GM23338 (cell line): ENCODE results near the gene CELA2B. TPM values are rescaled to one million over a fixed set of nuclear protein-coding genes. Genes with fewer than 3 reads are reported as not detected.
A peak's percentile ranks its signal among the peaks of the same experiment; 100 is the strongest.

Experiments
- ATAC-seq: fragments of 200-7000 bp; cut with Tn5 transposase; 3 replicates; pipeline ENCODE4 v1.9.1; 2020
- DNase-seq: peaks from one replicate; pipeline ENCODE4 v3.0.0-alpha.2; 2015; ENCODE audit warnings: low spot score
- H2AFZ ChIP-seq: fragments of 200-600 bp; sonication (generic); 2 replicates; pipeline ENCODE4 v1.8.0; 2016; ENCODE audit warnings: antibody characterized with exemption, mild to moderate bottlenecking, moderate library complexity
- H3F3A ChIP-seq: fragments of 200-600 bp; sonication (generic); replicated peaks from 2 replicates; pipeline ENCODE4 v1.8.0; 2017; ENCODE audit warnings: antibody characterized with exemption, mixed run types, low read depth
- H3K27ac ChIP-seq: fragments of 200-600 bp; sonication (generic); 2 replicates; pipeline ENCODE4 v1.6.1; 2016; ENCODE audit warnings: low read depth
- H3K27me3 ChIP-seq: fragments of 200-600 bp; sonication (generic); 2 replicates; pipeline ENCODE4 v1.8.0; 2016; ENCODE audit warnings: mild to moderate bottlenecking, mixed run types, moderate library complexity; ENCODE audit not compliant: insufficient read depth
- H3K36me3 ChIP-seq: fragments of 200-600 bp; sonication (generic); 2 replicates; pipeline ENCODE4 v1.8.0; 2016; ENCODE audit warnings: mild to moderate bottlenecking; ENCODE audit not compliant: insufficient read depth
- H3K4me1 ChIP-seq: fragments of 200-600 bp; sonication (generic); 2 replicates; pipeline ENCODE4 v1.8.0; 2016; ENCODE audit warnings: mild to moderate bottlenecking, moderate library complexity; ENCODE audit not compliant: insufficient read depth
- H3K4me2 ChIP-seq: fragments of 200-600 bp; sonication (generic); 2 replicates; pipeline ENCODE4 v1.7.1; 2017; ENCODE audit warnings: mixed run types
- H3K4me3 ChIP-seq: fragments of 200-600 bp; sonication (generic); 2 replicates; pipeline ENCODE4 v1.6.1; 2016; ENCODE audit warnings: mixed run types
- H3K79me2 ChIP-seq: fragments of 200-600 bp; sonication (generic); replicated peaks from 2 replicates; pipeline ENCODE4 v1.8.0; 2017; ENCODE audit warnings: mild to moderate bottlenecking; ENCODE audit not compliant: insufficient read depth
- H3K9me2 ChIP-seq: fragments of 200-600 bp; sonication (generic); 2 replicates; pipeline ENCODE4 v1.8.0; 2017; ENCODE audit not compliant: insufficient read depth
- H4K20me1 ChIP-seq: fragments of 200-600 bp; sonication (generic); replicated peaks from 2 replicates; pipeline ENCODE4 v1.8.0; 2017; ENCODE audit warnings: mild to moderate bottlenecking; ENCODE audit not compliant: insufficient read depth
- H3K27ac Mint-ChIP-seq: 2 replicates; pipeline ENCODE4 v1.8.0; 2020; ENCODE audit warnings: inconsistent platforms, mild to moderate bottlenecking, moderate library complexity, mixed read lengths
- H3K27me3 Mint-ChIP-seq: 3 replicates; pipeline ENCODE4 v1.8.0; 2022; ENCODE audit warnings: low read depth, mild to moderate bottlenecking, moderate library complexity, mixed read lengths, inconsistent platforms; ENCODE audit not compliant: insufficient read depth, poor library complexity
- H3K36me3 Mint-ChIP-seq: 3 replicates; pipeline ENCODE4 v1.8.0; 2021; ENCODE audit warnings: low read depth, mild to moderate bottlenecking, inconsistent platforms, moderate library complexity, mixed read lengths
- H3K4me1 Mint-ChIP-seq: 3 replicates; pipeline ENCODE4 v1.8.0; 2020; ENCODE audit warnings: mild to moderate bottlenecking, inconsistent platforms, mixed read lengths
- H3K4me3 Mint-ChIP-seq: 3 replicates; pipeline ENCODE4 v1.8.0; 2021; ENCODE audit warnings: moderate library complexity, mild to moderate bottlenecking, inconsistent platforms, mixed read lengths
- H3K9me3 Mint-ChIP-seq: 3 replicates; pipeline ENCODE4 v1.8.0; 2020; ENCODE audit warnings: moderate library complexity, mild to moderate bottlenecking, inconsistent platforms, mixed read lengths
- CREB1 ChIP-seq: fragments of 250-450 bp; sonication (Bioruptor Pico); IDR thresholded peaks from 2 replicates; pipeline ENCODE4 v1.5.0; 2020; ENCODE audit warnings: low read depth, mild to moderate bottlenecking, moderate library complexity
- EZH2 ChIP-seq: fragments of 200-600 bp; sonication (generic); IDR thresholded peaks from one replicate; pipeline ENCODE4 v1.8.0; 2017; ENCODE audit warnings: antibody characterized with exemption, mild to moderate bottlenecking, low read depth; ENCODE audit not compliant: unreplicated experiment
- EZH2phosphoT487 ChIP-seq: fragments of 200-600 bp; sonication (generic); IDR thresholded peaks from one replicate; pipeline ENCODE4 v1.8.1; 2018; ENCODE audit warnings: antibody characterized with exemption; ENCODE audit not compliant: unreplicated experiment
- JUNB ChIP-seq: IDR thresholded peaks from one replicate; pipeline ENCODE4 v1.6.1; 2016; ENCODE audit warnings: antibody characterized with exemption; ENCODE audit not compliant: unreplicated experiment
- NANOG ChIP-seq: IDR thresholded peaks from 2 replicates; pipeline ENCODE4 v1.6.1; 2016; ENCODE audit warnings: antibody characterized with exemption, borderline replicate concordance
- POLR2AphosphoS5 ChIP-seq: IDR thresholded peaks from 2 replicates; pipeline ENCODE4 v1.6.1; 2016; ENCODE audit warnings: antibody characterized with exemption, low read depth
- STAT1 ChIP-seq: IDR thresholded peaks from one replicate; pipeline ENCODE4 v1.6.1; 2016; ENCODE audit warnings: antibody characterized with exemption; ENCODE audit not compliant: unreplicated experiment
- ZNF114 ChIP-seq: fragments of 250-450 bp; sonication (Bioruptor Pico); IDR thresholded peaks from 2 replicates; pipeline ENCODE4 v1.5.0; 2020; ENCODE audit warnings: mild to moderate bottlenecking, moderate library complexity
- ZNF331 ChIP-seq: fragments of 250-450 bp; sonication (Bioruptor Pico); IDR thresholded peaks from 2 replicates; pipeline ENCODE4 v1.5.0; 2020; ENCODE audit warnings: low read depth, mild to moderate bottlenecking, moderate library complexity
- polyA plus RNA-seq: library from polyadenylated mRNA; unstranded; fragments of >200 nt; fragmentation: Nextera tagmentation; extraction: Ambion mirVana; gene quantifications from 2 replicates; pipeline ENCODE4 v1.2.1, GENCODE V29; 2016
- total RNA-seq: library from RNA; depleted of rRNA; stranded (reverse); fragments of >200 nt; shearing (Covaris generic); gene quantifications from 2 replicates; pipeline ENCODE4 v1.2.3, GENCODE V29; 2014
- TF ChIP-seq, protein P1 (sequence below): fragments of 250-450 bp; sonication (Bioruptor Pico); IDR thresholded peaks from 2 replicates; pipeline ENCODE4 v1.5.0; 2020; ENCODE audit warnings: mild to moderate bottlenecking, moderate library complexity
- TF ChIP-seq, protein P2 (sequence below), 2 experiments: fragments of 200-600 bp in 1 of 2; sonication (generic) in 1 of 2; conservative IDR thresholded peaks; 2 replicates each; pipeline versions ENCODE4 v1.5.1 to v1.6.1; 2016 to 2017; ENCODE audit warnings: antibody characterized with exemption in 2 of 2, low read depth in 2 of 2, mild to moderate bottlenecking in 2 of 2, moderate library complexity in 1 of 2
- TF ChIP-seq, protein P3 (sequence below): IDR thresholded peaks from 2 replicates; pipeline ENCODE4 v1.6.1; 2016; ENCODE audit warnings: antibody characterized with exemption

Gene CELA2B
- total and polyA plus RNA-seq, 2 experiments from 2014 or later = not detected

DNA sequence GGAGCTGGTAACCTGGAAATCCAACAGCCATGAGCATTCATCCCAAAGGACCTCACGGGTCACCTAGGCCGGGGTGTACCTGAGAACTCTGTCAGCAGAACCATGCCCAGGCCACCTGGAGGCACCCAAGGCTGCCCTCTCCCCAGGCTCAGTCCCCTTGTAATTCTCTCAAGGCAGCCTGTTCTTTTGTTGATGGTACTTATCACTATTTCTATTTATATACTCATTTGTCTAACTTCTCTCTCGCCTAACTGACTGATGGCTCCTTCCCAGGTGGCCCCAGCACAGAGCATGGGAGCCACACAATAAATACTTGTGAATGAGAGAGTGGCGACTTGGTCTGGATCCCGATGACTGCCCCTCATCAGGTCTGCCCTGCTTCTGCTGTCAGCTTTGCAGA, 31.4 kb downstream of the CELA2B start:
- H3K27ac ChIP-seq = no peak overlapping the region
- Mint-ChIP-seq H3K36me3 (peaks cover 20% of the 10 kb centered on the region), H3K27ac (peak overlapping the region; percentile 98; the same call in 1 of the 2 replicates), H3K9me3 (no peaks in the 10 kb centered on the region), H3K27me3 (peaks cover 12% of the 10 kb centered on the region), H3K4me3 (no peak overlapping the region; the same call in 2 of the 3 replicates), H3K4me1 (peaks cover 36% of the 10 kb centered on the region)
- no peaks in the 10 kb centered on the region; the same call in 1 of the 2 replicates for H3K36me3 ChIP-seq
- ATAC-seq (no peak), DNase-seq (no peak)
- no peaks in the 10 kb centered on the region for H4K20me1 ChIP-seq
- H3K4me3 ChIP-seq = no peak overlapping the region
- H3K4me2 ChIP-seq = peak overlapping the region; percentile 24
- H3K79me2 ChIP-seq = no peaks in the 10 kb centered on the region; the same call in 1 of the 2 replicates
- no peaks in the 10 kb centered on the region for H3K9me2 ChIP-seq
- no peaks in the 10 kb centered on the region for H3K27me3 ChIP-seq
- H2AFZ ChIP-seq = no peak overlapping the region
- no peak for TF ChIP-seq EZH2phosphoT487
- H3K4me1 ChIP-seq = peaks cover 34% of the 10 kb centered on the region
- H3F3A ChIP-seq = peaks cover 20% of the 10 kb centered on the region; the same call in 1 of the 2 replicates

DNA sequence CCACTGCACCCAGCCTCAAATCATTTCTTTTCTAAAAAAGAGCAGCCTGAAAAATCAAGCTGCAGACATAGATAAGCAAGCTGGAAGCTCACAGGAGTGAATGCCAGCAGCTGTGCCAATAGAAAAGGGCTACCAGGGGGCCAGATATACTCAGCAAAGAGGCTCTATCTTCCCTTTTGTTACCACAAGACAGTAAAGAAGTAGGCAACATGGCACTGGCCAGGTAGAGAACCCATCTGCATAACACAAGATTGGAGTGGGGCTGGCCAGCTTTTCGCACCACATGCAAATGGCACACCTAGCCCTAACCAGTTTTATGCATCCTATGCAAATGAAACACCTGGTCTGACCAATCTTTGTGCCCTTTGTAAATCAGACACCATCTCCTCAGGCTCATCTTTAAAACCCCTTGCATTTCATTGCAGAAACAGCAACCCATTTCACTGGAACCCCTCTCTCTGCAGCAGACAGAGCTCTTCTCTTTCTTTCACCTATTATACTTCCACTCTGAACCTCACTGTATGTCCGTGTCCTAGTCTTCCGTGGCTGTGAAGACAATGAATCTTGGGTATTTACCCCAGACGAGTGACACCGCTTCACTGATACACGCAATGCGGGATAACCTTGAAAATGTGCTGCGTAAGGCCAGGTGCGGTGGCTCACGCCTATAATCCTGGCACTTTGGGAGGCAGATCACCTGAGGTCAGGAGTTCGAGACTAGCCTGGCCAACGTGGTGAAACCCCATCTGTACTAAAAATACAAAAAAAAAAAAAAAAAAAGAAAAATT, 33.0 kb downstream of the CELA2B start:
- Histone ChIP-seq H3K4me2 (peak overlapping the region; percentile 40), H3K4me3 (no peak overlapping the region), H3K36me3 (no peaks in the 10 kb centered on the region; the same call in 1 of the 2 replicates), H2AFZ (no peak overlapping the region), H3K9me2 (no peaks in the 10 kb centered on the region), H3K79me2 (no peaks in the 10 kb centered on the region; the same call in 1 of the 2 replicates), H3K4me1 (peaks cover 34% of the 10 kb centered on the region), H4K20me1 (no peaks in the 10 kb centered on the region), H3K27me3 (no peaks in the 10 kb centered on the region), H3F3A (peaks cover 20% of the 10 kb centered on the region; the same call in 1 of the 2 replicates), H3K27ac (peak overlapping the region; percentile 92)
- Mint-ChIP-seq H3K4me3 (peak overlapping the region; percentile 42), H3K36me3 (peaks cover 19% of the 10 kb centered on the region), H3K27ac (peak overlapping the region; percentile 98), H3K4me1 (peaks cover 37% of the 10 kb centered on the region), H3K9me3 (no peaks in the 10 kb centered on the region), H3K27me3 (peaks cover 12% of the 10 kb centered on the region)
- TF ChIP-seq, protein P1, sequence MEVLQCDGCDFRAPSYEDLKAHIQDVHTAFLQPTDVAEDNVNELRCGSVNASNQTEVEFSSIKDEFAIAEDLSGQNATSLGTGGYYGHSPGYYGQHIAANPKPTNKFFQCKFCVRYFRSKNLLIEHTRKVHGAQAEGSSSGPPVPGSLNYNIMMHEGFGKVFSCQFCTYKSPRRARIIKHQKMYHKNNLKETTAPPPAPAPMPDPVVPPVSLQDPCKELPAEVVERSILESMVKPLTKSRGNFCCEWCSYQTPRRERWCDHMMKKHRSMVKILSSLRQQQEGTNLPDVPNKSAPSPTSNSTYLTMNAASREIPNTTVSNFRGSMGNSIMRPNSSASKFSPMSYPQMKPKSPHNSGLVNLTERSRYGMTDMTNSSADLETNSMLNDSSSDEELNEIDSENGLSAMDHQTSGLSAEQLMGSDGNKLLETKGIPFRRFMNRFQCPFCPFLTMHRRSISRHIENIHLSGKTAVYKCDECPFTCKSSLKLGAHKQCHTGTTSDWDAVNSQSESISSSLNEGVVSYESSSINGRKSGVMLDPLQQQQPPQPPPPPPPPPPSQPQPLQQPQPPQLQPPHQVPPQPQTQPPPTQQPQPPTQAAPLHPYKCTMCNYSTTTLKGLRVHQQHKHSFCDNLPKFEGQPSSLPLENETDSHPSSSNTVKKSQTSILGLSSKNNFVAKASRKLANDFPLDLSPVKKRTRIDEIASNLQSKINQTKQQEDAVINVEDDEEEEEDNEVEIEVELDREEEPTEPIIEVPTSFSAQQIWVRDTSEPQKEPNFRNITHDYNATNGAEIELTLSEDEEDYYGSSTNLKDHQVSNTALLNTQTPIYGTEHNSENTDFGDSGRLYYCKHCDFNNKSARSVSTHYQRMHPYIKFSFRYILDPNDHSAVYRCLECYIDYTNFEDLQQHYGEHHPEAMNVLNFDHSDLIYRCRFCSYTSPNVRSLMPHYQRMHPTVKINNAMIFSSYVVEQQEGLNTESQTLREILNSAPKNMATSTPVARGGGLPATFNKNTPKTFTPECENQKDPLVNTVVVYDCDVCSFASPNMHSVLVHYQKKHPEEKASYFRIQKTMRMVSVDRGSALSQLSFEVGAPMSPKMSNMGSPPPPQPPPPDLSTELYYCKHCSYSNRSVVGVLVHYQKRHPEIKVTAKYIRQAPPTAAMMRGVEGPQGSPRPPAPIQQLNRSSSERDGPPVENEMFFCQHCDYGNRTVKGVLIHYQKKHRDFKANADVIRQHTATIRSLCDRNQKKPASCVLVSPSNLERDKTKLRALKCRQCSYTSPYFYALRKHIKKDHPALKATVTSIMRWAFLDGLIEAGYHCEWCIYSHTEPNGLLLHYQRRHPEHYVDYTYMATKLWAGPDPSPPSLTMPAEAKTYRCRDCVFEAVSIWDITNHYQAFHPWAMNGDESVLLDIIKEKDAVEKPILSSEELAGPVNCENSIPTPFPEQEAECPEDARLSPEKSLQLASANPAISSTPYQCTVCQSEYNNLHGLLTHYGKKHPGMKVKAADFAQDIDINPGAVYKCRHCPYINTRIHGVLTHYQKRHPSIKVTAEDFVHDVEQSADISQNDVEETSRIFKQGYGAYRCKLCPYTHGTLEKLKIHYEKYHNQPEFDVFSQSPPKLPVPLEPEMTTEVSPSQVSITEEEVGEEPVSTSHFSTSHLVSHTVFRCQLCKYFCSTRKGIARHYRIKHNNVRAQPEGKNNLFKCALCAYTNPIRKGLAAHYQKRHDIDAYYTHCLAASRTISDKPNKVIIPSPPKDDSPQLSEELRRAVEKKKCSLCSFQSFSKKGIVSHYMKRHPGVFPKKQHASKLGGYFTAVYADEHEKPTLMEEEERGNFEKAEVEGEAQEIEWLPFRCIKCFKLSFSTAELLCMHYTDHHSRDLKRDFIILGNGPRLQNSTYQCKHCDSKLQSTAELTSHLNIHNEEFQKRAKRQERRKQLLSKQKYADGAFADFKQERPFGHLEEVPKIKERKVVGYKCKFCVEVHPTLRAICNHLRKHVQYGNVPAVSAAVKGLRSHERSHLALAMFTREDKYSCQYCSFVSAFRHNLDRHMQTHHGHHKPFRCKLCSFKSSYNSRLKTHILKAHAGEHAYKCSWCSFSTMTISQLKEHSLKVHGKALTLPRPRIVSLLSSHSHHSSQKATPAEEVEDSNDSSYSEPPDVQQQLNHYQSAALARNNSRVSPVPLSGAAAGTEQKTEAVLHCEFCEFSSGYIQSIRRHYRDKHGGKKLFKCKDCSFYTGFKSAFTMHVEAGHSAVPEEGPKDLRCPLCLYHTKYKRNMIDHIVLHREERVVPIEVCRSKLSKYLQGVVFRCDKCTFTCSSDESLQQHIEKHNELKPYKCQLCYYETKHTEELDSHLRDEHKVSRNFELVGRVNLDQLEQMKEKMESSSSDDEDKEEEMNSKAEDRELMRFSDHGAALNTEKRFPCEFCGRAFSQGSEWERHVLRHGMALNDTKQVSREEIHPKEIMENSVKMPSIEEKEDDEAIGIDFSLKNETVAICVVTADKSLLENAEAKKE = peak; percentile 17; the same call in 1 of the 2 replicates
- TF ChIP-seq EZH2 (no peak), EZH2phosphoT487 (no peak), CREB1 (CRISPR knock-in tag) (peak; percentile 10; the same call in 1 of the 2 replicates), ZNF331 (no peak), NANOG (peak; percentile 49; the same call in 1 of the 2 replicates), POLR2AphosphoS5 (peak; percentile 65), STAT1 (no peak), JUNB (no peak), ZNF114 (CRISPR knock-in tag) (no peak)
- TF ChIP-seq, protein P2, sequence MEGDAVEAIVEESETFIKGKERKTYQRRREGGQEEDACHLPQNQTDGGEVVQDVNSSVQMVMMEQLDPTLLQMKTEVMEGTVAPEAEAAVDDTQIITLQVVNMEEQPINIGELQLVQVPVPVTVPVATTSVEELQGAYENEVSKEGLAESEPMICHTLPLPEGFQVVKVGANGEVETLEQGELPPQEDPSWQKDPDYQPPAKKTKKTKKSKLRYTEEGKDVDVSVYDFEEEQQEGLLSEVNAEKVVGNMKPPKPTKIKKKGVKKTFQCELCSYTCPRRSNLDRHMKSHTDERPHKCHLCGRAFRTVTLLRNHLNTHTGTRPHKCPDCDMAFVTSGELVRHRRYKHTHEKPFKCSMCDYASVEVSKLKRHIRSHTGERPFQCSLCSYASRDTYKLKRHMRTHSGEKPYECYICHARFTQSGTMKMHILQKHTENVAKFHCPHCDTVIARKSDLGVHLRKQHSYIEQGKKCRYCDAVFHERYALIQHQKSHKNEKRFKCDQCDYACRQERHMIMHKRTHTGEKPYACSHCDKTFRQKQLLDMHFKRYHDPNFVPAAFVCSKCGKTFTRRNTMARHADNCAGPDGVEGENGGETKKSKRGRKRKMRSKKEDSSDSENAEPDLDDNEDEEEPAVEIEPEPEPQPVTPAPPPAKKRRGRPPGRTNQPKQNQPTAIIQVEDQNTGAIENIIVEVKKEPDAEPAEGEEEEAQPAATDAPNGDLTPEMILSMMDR (conservative IDR thresholded peaks at IDR 0.05; ENCODE audit: low read depth in 2 of 2) = no peak
- TF ChIP-seq, protein P3, sequence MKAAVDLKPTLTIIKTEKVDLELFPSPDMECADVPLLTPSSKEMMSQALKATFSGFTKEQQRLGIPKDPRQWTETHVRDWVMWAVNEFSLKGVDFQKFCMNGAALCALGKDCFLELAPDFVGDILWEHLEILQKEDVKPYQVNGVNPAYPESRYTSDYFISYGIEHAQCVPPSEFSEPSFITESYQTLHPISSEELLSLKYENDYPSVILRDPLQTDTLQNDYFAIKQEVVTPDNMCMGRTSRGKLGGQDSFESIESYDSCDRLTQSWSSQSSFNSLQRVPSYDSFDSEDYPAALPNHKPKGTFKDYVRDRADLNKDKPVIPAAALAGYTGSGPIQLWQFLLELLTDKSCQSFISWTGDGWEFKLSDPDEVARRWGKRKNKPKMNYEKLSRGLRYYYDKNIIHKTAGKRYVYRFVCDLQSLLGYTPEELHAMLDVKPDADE = no peak; the same call in 1 of the 2 replicates
- DNase-seq = peak; percentile 95
- ATAC-seq = peak; percentile 96
